DMS79 (cell line): ENCODE results near the gene RTF1.
A peak's percentile ranks its signal among the peaks of the same experiment; 100 is the strongest.
"Not testable (repeated sequence)": the region's sequence is repeated elsewhere in the genome, so short reads cannot be mapped to it uniquely, and the experiment has no call there.

Source experiments
- DNase-seq: peaks from one replicate; lab custom pipeline; 2025; lab: John Stamatoyannopoulos, UW

RTF1 gene

GRCh38 chr15:41416742-41417417 is at the start of gene RTF1:
RTF1 (plus strand) TSS chr15:41417095; CDS start chr15:41417116, 21 bp downstream.
- peak; percentile 25 for DNase-seq

- DNase-seq = no peak
Observed at GRCh38 chr15:41367418-41367817, 49.5 kb upstream of the RTF1 start.

GRCh38 chr15:41377978-41378377 is 38.9 kb upstream of the RTF1 start:
- DNase-seq = no peak

GRCh38 chr15:41383974-41384749 is 32.7 kb upstream of the RTF1 start:
- not testable (repeated sequence) for DNase-seq

- no peak for DNase-seq
Observed at GRCh38 chr15:41387646-41388045, 29.2 kb upstream of the RTF1 start.

- no peak for DNase-seq
Observed at GRCh38 chr15:41392659-41393058, 24.2 kb upstream of the RTF1 start.

GRCh38 chr15:41394924-41395323 is 22.0 kb upstream of the RTF1 start:
- no peak for DNase-seq

- no peak for DNase-seq
Observed at GRCh38 chr15:41396111-41396510, 20.8 kb upstream of the RTF1 start.

- no peak for DNase-seq
Observed at GRCh38 chr15:41401904-41402267, 15.0 kb upstream of the RTF1 start.

GRCh38 chr15:41407341-41407740 is 9.6 kb upstream of the RTF1 start:
- DNase-seq = no peak

GRCh38 chr15:41408234-41408641 is 8.7 kb upstream of the RTF1 start:
- no peak for DNase-seq

- no peak for DNase-seq
Observed at GRCh38 chr15:41411031-41411430, 5.9 kb upstream of the RTF1 start.

GRCh38 chr15:41411441-41411840 is 5.5 kb upstream of the RTF1 start:
- no peak for DNase-seq

- DNase-seq = no peak
Observed at GRCh38 chr15:41416128-41416741, 660 bp upstream of the RTF1 start.

- DNase-seq = no peak
Observed at GRCh38 chr15:41417418-41418195, 712 bp downstream of the RTF1 start.

- no peak for DNase-seq
Observed at GRCh38 chr15:41423979-41424659, 7.2 kb downstream of the RTF1 start.

GRCh38 chr15:41424809-41425208 is 7.9 kb downstream of the RTF1 start:
- DNase-seq = no peak

GRCh38 chr15:41425907-41426306 is 9.0 kb downstream of the RTF1 start:
- DNase-seq = not testable (repeated sequence)

GRCh38 chr15:41429003-41429890 is 12.4 kb downstream of the RTF1 start:
- DNase-seq = no peak

- DNase-seq = no peak
Observed at GRCh38 chr15:41435037-41435786, 18.3 kb downstream of the RTF1 start.
